Uterus (tissue), 2 donors: ENCODE data around the gene ANO4.

Source experiments
- CTCF ChIP-seq, 4 experiments: fragments of 200-600 bp in 2 of 4; fragments of 450-650 bp in 2 of 4; sonication (generic) in 2 of 4; IDR thresholded peaks; one replicate each; pipeline ENCODE4 v1.5.1; 2016 to 2019; ENCODE audit warnings: antibody characterized with exemption in 4 of 4, mild to moderate bottlenecking in 2 of 4, moderate library complexity in 1 of 4
- POLR2A ChIP-seq, 2 donors: fragments of 450-650 bp; IDR thresholded peaks; one replicate each; pipeline ENCODE4 v1.6.1; 2016; ENCODE audit warnings: antibody characterized with exemption in 2 of 2, mild to moderate bottlenecking in 1 of 2, moderate library complexity in 1 of 2

DNA sequence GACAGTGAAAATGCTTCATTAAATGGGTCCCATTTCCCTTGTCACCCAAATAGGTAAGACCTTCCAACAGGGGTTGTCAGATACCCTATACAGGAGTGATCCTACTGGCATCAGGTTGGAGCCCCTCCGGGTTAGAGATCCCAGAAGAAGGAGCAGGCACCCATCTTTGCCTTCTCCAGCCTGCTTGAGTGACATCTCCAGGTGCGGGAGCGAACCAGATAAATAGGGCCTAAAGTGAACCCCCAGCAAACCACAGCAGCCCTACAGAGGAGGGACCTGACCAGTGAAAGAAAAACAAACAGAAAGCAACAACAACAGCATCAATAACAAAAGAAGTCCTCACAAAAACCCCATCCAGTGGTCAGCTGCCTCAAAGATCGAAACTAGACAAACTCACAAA is 233.2 kb downstream of the ANO4 start:
- TF ChIP-seq POLR2A (IDR thresholded peaks at IDR 0.05) = no peak
- TF ChIP-seq CTCF (IDR thresholded peaks at IDR 0.05) = no peak
